ENCODE data around the gene PHC1.

The PHC1 gene

GRCh38 chr12:8956073-8956472, 41.8 kb downstream of the PHC1 start:
- H3K4me3 ChIP-seq (ENCODE audit: low read depth, low read length): no peak overlapping the region
- in situ Hi-C loops (cut with HindIII; ENCODE audit: low sequenced_read_pairs): no loop called here
- no peak for DNase-seq (ENCODE audit: low read depth, low spot score)
- no peak for TF ChIP-seq CTCF (IDR thresholded peaks at IDR 0.05; ENCODE audit: low read depth, low read length)

- no peak for TF ChIP-seq CTCF (IDR thresholded peaks at IDR 0.05; ENCODE audit: low read depth, low read length)
- H3K4me3 ChIP-seq (ENCODE audit: low read depth, low read length): no peak overlapping the region
- in situ Hi-C loops (cut with HindIII; ENCODE audit: low sequenced_read_pairs): no loop called here
- no peak for DNase-seq (ENCODE audit: low read depth, low spot score)
Measured at GRCh38 chr12:8956772-8957171, 42.5 kb downstream of the PHC1 start.

- no peak for DNase-seq (ENCODE audit: low read depth, low spot score)
- TF ChIP-seq CTCF (IDR thresholded peaks at IDR 0.05; ENCODE audit: low read depth, low read length): no peak
- in situ Hi-C loops (cut with HindIII; ENCODE audit: low sequenced_read_pairs): no loop called here
- no peak overlapping the region for H3K4me3 ChIP-seq (ENCODE audit: low read depth, low read length)
Measured at GRCh38 chr12:8957561-8957960, 43.3 kb downstream of the PHC1 start.

- in situ Hi-C loops (cut with HindIII; ENCODE audit: low sequenced_read_pairs): no loop called here
- no peak overlapping the region for H3K4me3 ChIP-seq (ENCODE audit: low read depth, low read length)
- no peak for DNase-seq (ENCODE audit: low read depth, low spot score)
- no peak for TF ChIP-seq CTCF (IDR thresholded peaks at IDR 0.05; ENCODE audit: low read depth, low read length)
Measured at GRCh38 chr12:8958066-8958465, 43.8 kb downstream of the PHC1 start.

GRCh38 chr12:8960176-8960575, 45.9 kb downstream of the PHC1 start:
- no peak for DNase-seq (ENCODE audit: low read depth, low spot score)
- no peak for TF ChIP-seq CTCF (IDR thresholded peaks at IDR 0.05; ENCODE audit: low read depth, low read length)
- H3K4me3 ChIP-seq (ENCODE audit: low read depth, low read length): no peak overlapping the region
- in situ Hi-C loops (cut with HindIII; ENCODE audit: low sequenced_read_pairs): no loop called here

GRCh38 chr12:8968761-8969160, 54.5 kb downstream of the PHC1 start:
- no peak for TF ChIP-seq CTCF (IDR thresholded peaks at IDR 0.05; ENCODE audit: low read depth, low read length)
- no peak for DNase-seq (ENCODE audit: low read depth, low spot score)
- no peak overlapping the region for H3K4me3 ChIP-seq (ENCODE audit: low read depth, low read length)
- in situ Hi-C loops (cut with HindIII; ENCODE audit: low sequenced_read_pairs): no loop called here

GRCh38 chr12:8969861-8970411, 55.6 kb downstream of the PHC1 start:
- no peak overlapping the region for H3K4me3 ChIP-seq (ENCODE audit: low read depth, low read length)
- in situ Hi-C loops (cut with HindIII; ENCODE audit: low sequenced_read_pairs): no loop called here
- TF ChIP-seq CTCF (IDR thresholded peaks at IDR 0.05; ENCODE audit: low read depth, low read length): no peak
- DNase-seq (ENCODE audit: low read depth, low spot score): no peak
